ENCODE results near the gene SCN2A. TPM values are rescaled to one million over a fixed set of nuclear protein-coding genes. Genes with fewer than 3 reads are reported as not detected.
A peak's percentile ranks its signal among the peaks of the same experiment; 100 is the strongest.
"Not testable (repeated sequence)": the region's sequence is repeated elsewhere in the genome, so short reads cannot be mapped to it uniquely, and the experiment has no call there.

Gene SCN2A
- polyA plus RNA-seq, 1 experiment = 0.05 TPM

GRCh38 chr2:165391791-165392190, 152.6 kb downstream of the SCN2A start:
- TF ChIP-seq CTCF (IDR thresholded peaks at IDR 0.05; ENCODE audit: insufficient read depth, low read depth, low read length) = no peak
- ChIA-PET CTCF (interaction anchor here (1.1 to 1.9 kb wide), 2 partner anchors 11 to 736 kb away, joined by 3 to 6 read pairs; no protein-coding TSS in a partner anchor), POLR2A (no interaction called here)
- no peak overlapping the region for H3K4me3 ChIP-seq (ENCODE audit: low read depth, low read length)
- no peak for DNase-seq (ENCODE audit: low read depth)
- H3K27me3 ChIP-seq (ENCODE audit: control insufficient read depth, insufficient read depth, low read length) = no peaks in the 10 kb centered on the region
- H3K36me3 ChIP-seq (ENCODE audit: control insufficient read depth, insufficient read depth, low read length) = no peaks in the 10 kb centered on the region

GRCh38 chr2:165398603-165399002, 159.4 kb downstream of the SCN2A start:
- H3K27me3 ChIP-seq (ENCODE audit: control insufficient read depth, insufficient read depth, low read length); POLR2A ChIA-PET; H3K4me3 ChIP-seq (ENCODE audit: low read depth, low read length); DNase-seq (ENCODE audit: low read depth); CTCF ChIA-PET; H3K36me3 ChIP-seq (ENCODE audit: control insufficient read depth, insufficient read depth, low read length): not testable (repeated sequence)

- Histone ChIP-seq H3K27me3 (ENCODE audit: control insufficient read depth, insufficient read depth, low read length) (no peaks in the 10 kb centered on the region), H3K4me3 (ENCODE audit: low read depth, low read length) (no peak overlapping the region), H3K36me3 (ENCODE audit: control insufficient read depth, insufficient read depth, low read length) (no peaks in the 10 kb centered on the region)
- CTCF ChIA-PET = interaction anchor here (0.8 to 1.9 kb wide), 5 partner anchors 24 to 473 kb away, joined by 3 to 16 read pairs (median 5); no protein-coding TSS in a partner anchor
- DNase-seq (ENCODE audit: low read depth) = peak; percentile 22
- TF ChIP-seq CTCF (IDR thresholded peaks at IDR 0.05; ENCODE audit: insufficient read depth, low read depth, low read length) = peak; percentile 66
- POLR2A ChIA-PET = no interaction called here
These were observed 162.2 kb downstream of the SCN2A start for GRCh38 chr2:165401285-165401852.

DNA sequence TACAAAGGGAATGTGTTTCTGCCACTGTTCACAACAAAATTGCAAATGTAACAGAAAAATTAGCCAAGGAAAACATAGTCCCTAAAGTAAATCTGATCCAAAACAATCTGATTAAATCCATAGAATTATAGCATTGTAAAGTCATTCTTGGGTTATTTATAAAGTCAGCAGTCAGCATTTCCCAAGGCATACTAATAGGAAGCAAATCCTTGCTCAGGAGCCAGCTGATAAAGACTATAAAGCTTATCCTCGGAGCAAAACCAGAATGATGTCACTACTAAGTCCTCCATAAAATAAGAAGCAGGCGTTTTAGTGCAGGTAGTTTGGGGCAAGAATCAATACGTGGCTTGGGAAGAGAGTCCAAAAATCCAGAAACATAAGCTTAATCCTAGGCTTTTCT, 162.9 kb downstream of the SCN2A start:
- no peak for DNase-seq (ENCODE audit: low read depth)
- ChIA-PET POLR2A (no interaction called here), CTCF (interaction anchor here (1.0 to 1.9 kb wide), 8 partner anchors 11 to 472 kb away, joined by 3 to 16 read pairs (median 4); no protein-coding TSS in a partner anchor)
- no peak overlapping the region for H3K4me3 ChIP-seq (ENCODE audit: low read depth, low read length)
- H3K27me3 ChIP-seq (ENCODE audit: control insufficient read depth, insufficient read depth, low read length) = no peaks in the 10 kb centered on the region
- no peak for TF ChIP-seq CTCF (IDR thresholded peaks at IDR 0.05; ENCODE audit: insufficient read depth, low read depth, low read length)
- H3K36me3 ChIP-seq (ENCODE audit: control insufficient read depth, insufficient read depth, low read length) = no peaks in the 10 kb centered on the region

DNA sequence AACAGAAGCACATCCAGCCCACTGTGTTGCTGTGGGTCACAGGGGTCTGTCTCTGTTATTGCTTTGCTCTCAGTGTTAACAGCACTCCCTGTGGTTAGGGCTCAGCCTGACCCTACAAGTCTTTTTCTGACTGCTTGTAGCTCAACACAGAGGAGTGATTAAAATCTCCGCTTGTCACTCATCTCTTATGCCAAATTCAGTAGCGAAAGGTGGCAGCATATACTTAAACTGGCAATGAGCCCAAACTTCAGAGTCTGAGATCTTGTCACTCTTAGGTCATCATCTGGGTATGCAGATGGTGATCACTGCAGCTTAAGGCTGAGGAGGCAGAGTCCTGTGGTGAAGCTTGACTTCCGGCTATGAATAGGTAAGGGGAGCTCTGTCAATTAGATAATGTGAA, 167.0 kb downstream of the SCN2A start:
- no peak for TF ChIP-seq CTCF (IDR thresholded peaks at IDR 0.05; ENCODE audit: insufficient read depth, low read depth, low read length)
- H3K27me3 ChIP-seq (ENCODE audit: control insufficient read depth, insufficient read depth, low read length) = no peaks in the 10 kb centered on the region
- no peaks in the 10 kb centered on the region for H3K36me3 ChIP-seq (ENCODE audit: control insufficient read depth, insufficient read depth, low read length)
- CTCF ChIA-PET = interaction anchor here (1.4 kb wide), 1 partner anchor 468 kb away, joined by 3 read pairs; no protein-coding TSS in a partner anchor
- DNase-seq (ENCODE audit: low read depth) = no peak
- H3K4me3 ChIP-seq (ENCODE audit: low read depth, low read length) = no peak overlapping the region
- POLR2A ChIA-PET = no interaction called here

DNA sequence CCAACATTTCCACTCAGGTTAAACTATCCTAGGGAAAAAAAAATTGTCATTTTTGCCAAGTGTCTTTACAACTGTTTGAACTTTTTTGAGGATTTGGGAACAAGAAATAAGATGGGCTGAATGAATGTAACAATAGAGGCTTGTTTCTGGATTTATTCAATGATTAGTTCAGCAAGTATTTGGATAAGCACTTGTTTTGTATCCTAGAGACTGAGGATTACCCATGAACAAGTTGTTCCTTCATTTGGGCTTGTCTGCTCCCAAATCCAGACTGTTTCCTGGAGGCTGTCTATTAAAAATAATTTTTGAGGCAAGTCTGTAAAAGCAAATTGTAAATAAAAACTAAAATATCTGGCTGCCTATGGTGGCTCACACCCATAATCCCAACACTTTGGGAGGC, 168.3 kb downstream of the SCN2A start:
- no peaks in the 10 kb centered on the region for H3K27me3 ChIP-seq (ENCODE audit: control insufficient read depth, insufficient read depth, low read length)
- no peak for DNase-seq (ENCODE audit: low read depth)
- no peak overlapping the region for H3K4me3 ChIP-seq (ENCODE audit: low read depth, low read length)
- ChIA-PET POLR2A (no interaction called here), CTCF (interaction anchor here (1.4 kb wide), 1 partner anchor 467 kb away, joined by 3 read pairs; no protein-coding TSS in a partner anchor)
- H3K36me3 ChIP-seq (ENCODE audit: control insufficient read depth, insufficient read depth, low read length) = no peaks in the 10 kb centered on the region
- TF ChIP-seq CTCF (IDR thresholded peaks at IDR 0.05; ENCODE audit: insufficient read depth, low read depth, low read length) = no peak

Data from BJ (cell line).